Stimulated activated effector memory CD8-positive, alpha-beta T cell treated with anti-CD3 and anti-CD28 coated beads, Interleukin-12 subunit alpha, Interleukin-12 subunit beta, amount 100 ng/mL, for 72 hours (primary cell): ENCODE data around the gene SLCO4A1.

Experiments
- ATAC-seq: fragments of 150-1000 bp; cut with Tn5 transposase; 2 replicates; pipeline ENCODE4 v1.10.0; 2021
- DNase-seq, 2 donors: peaks; one replicate each; pipeline ENCODE4 v3.0.0; 2021 to 2022; ENCODE audit warnings: low spot score in 2 of 2
- H3K27ac Mint-ChIP-seq: one replicate; pipeline ENCODE4 v1.8.0; 2022; ENCODE audit warnings: mild to moderate bottlenecking, mixed read lengths
- H3K36me3 Mint-ChIP-seq: one replicate; pipeline ENCODE4 v1.8.0; 2022; ENCODE audit warnings: mild to moderate bottlenecking, mixed read lengths
- H3K4me1 Mint-ChIP-seq: one replicate; pipeline ENCODE4 v1.8.0; 2022; ENCODE audit warnings: mixed read lengths
- H3K4me3 Mint-ChIP-seq: one replicate; pipeline ENCODE4 v1.8.0; 2022; ENCODE audit warnings: mild to moderate bottlenecking, mixed read lengths
- H3K9me3 Mint-ChIP-seq: one replicate; pipeline ENCODE4 v1.8.0; 2022; ENCODE audit warnings: mixed read lengths

The SLCO4A1 gene

GRCh38 chr20:62716198-62716940 is 74.1 kb downstream of the SLCO4A1 start:
- Mint-ChIP-seq H3K4me3 (peak overlapping the region; percentile 57), H3K36me3 (no peaks in the 10 kb centered on the region), H3K4me1 (peaks cover 30% of the 10 kb centered on the region), H3K27ac (peak overlapping the region; percentile 60), H3K9me3 (peaks cover 5% of the 10 kb centered on the region)
- no peak for DNase-seq
- peak; percentile 92 for ATAC-seq

DNA sequence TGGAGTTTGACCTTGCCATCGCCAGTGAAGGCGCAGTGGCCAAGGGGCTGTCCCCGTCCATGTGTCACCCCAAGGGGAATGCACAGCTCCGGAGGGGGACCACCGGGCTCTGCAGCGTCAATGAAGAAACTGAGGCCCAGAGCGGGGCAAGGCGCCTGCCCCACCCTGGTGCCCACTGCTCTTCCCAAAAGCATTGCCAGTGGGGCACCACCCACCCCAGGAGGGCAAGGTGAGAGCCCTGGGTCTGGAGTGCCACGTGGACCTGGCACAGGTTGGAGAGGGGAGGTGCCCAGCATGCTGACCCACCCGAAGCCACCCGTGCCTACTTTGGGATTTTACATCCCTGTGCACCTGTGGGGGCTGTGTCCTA is 74.6 kb downstream of the SLCO4A1 start:
- Mint-ChIP-seq H3K9me3 (peaks cover 5% of the 10 kb centered on the region), H3K4me1 (peaks cover 35% of the 10 kb centered on the region), H3K27ac (no peak overlapping the region), H3K4me3 (peak overlapping the region; percentile 57), H3K36me3 (no peaks in the 10 kb centered on the region)
- ATAC-seq (no peak), DNase-seq (no peak)

DNA sequence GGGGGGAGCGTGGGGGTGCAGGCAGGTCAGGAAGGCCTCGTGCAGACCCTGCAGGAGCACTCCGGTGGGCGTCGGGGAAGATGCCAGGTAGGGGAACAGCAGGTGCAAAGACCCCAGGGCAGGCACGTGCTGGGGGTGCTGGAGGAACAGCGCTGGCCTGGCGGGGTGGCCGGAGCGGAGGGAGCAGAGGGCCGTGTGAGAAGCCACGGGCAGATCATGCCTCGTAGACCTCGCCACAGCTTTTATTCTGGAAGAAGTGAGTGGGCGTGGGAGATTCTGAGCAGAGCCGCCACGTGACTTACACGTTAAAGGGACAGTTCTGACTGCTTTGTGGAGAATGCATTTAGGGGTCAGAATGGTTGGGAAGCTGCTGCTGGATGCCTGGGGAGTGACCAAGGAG is 75.6 kb downstream of the SLCO4A1 start:
- no peak for DNase-seq
- Mint-ChIP-seq H3K27ac (no peak overlapping the region), H3K4me1 (peaks cover 41% of the 10 kb centered on the region), H3K4me3 (no peak overlapping the region), H3K9me3 (peaks cover 5% of the 10 kb centered on the region), H3K36me3 (no peaks in the 10 kb centered on the region)
- no peak for ATAC-seq

- no peaks in the 10 kb centered on the region for H3K36me3 Mint-ChIP-seq
- ATAC-seq (no peak), DNase-seq (no peak)
- peaks cover 41% of the 10 kb centered on the region for H3K4me1 Mint-ChIP-seq
- peaks cover 5% of the 10 kb centered on the region for H3K9me3 Mint-ChIP-seq
- peak overlapping the region; percentile 54 for H3K27ac Mint-ChIP-seq
- H3K4me3 Mint-ChIP-seq = no peak overlapping the region
These were observed 76.2 kb downstream of the SLCO4A1 start for GRCh38 chr20:62718546-62718945.

DNA sequence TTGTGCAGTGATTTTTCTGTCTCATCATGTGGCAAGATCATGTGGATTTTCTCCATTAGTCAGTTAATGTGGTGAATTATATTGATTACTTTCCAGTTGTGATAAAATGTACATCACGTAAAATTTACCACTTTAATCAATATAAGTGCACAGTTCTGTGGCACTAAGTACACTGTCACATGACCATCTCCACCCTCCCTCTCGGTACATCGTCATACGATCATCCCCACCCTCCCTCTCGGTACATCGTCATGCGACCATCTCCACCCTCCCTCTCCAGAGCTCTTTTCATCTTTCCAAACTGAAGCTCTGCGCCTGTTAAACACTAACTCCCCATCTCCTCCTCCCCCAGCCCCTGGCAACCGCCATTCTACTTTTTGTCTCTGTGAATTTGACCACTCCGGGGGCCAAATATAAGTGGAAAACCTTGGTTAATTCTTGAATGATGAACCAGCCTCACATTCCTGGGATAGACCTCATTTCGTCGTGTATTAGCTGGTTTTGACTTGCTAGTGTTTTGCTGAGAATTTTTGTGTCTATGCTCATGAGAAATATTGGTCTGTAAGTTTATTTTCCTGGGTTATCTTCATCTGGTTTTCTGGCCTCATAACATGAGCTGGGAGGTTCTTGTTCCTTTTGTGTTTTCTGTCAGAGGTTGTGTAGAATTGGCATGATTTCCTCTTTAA is 77.1 kb downstream of the SLCO4A1 start:
- H3K4me3 Mint-ChIP-seq = no peak overlapping the region
- no peaks in the 10 kb centered on the region for H3K36me3 Mint-ChIP-seq
- ATAC-seq = no peak
- H3K4me1 Mint-ChIP-seq = peaks cover 41% of the 10 kb centered on the region
- no peak for DNase-seq
- H3K27ac Mint-ChIP-seq = no peak overlapping the region
- H3K9me3 Mint-ChIP-seq = peaks cover 5% of the 10 kb centered on the region
